K562 (cell line): ENCODE results near the gene TP53BP1. TPM values are rescaled to one million over a fixed set of nuclear protein-coding genes. Genes with fewer than 3 reads are reported as not detected.
A peak's percentile ranks its signal among the peaks of the same experiment; 100 is the strongest.

Experiments used
- ARHGAP35 ChIP-seq: fragments of 450-650 bp; IDR thresholded peaks from 2 replicates; pipeline ENCODE4 v1.6.1; 2018; ENCODE audit not compliant: partially characterized antibody
- BMI1 ChIP-seq: fragments of 150-350 bp; IDR thresholded peaks from 2 replicates; pipeline ENCODE4 v1.6.1; 2014; ENCODE audit warnings: low read length
- CAMTA2 ChIP-seq: fragments of 250-450 bp; sonication (Bioruptor Pico); conservative IDR thresholded peaks from 2 replicates; pipeline ENCODE4 v1.5.1; 2022
- FOXJ3 ChIP-seq: sonication (generic); formaldehyde crosslinking; IDR thresholded peaks from 2 replicates; pipeline ENCODE4 v1.4.0; 2020; ENCODE audit warnings: mild to moderate bottlenecking, missing genetic modification reagents
- HIVEP1 ChIP-seq: fragments of 250-450 bp; sonication (Bioruptor Pico); IDR thresholded peaks from 2 replicates; pipeline ENCODE4 v1.4.0; 2020; ENCODE audit warnings: mild to moderate bottlenecking
- HNRNPH1 ChIP-seq: fragments of 200-400 bp; formaldehyde crosslinking; optimal IDR thresholded peaks from 2 replicates; pipeline ENCODE3; 2017; ENCODE audit warnings: low read depth, mild to moderate bottlenecking, low read length, moderate library complexity
- HOXB6 ChIP-seq: fragments of 250-450 bp; sonication (Bioruptor Pico); IDR thresholded peaks from 2 replicates; pipeline ENCODE4 v1.5.1; 2022; ENCODE audit warnings: mild to moderate bottlenecking, borderline replicate concordance
- RBBP5 ChIP-seq: fragments of 200-600 bp; sonication (generic); IDR thresholded peaks from 2 replicates; pipeline ENCODE4 v1.6.1; 2012; ENCODE audit warnings: borderline replicate concordance, mild to moderate bottlenecking, low read length, control low read depth, inconsistent platforms; ENCODE audit not compliant: insufficient read depth, poor library complexity, severe bottlenecking
- RNF2 ChIP-seq: sonication (generic); IDR thresholded peaks from 2 replicates; pipeline ENCODE4 v1.6.1; 2016
- TFAM ChIP-seq: fragments of 250-450 bp; sonication (Bioruptor Pico); conservative IDR thresholded peaks from 2 replicates; pipeline ENCODE4 v1.5.0; 2021; ENCODE audit warnings: mild to moderate bottlenecking, moderate library complexity
- XRCC3 ChIP-seq: fragments of 450-650 bp; IDR thresholded peaks from 2 replicates; pipeline ENCODE4 v1.6.1; 2017; ENCODE audit warnings: mild to moderate bottlenecking, moderate library complexity
- ZC3H8 ChIP-seq: fragments of 450-650 bp; IDR thresholded peaks from 2 replicates; pipeline ENCODE4 v1.6.1; 2017
- ZNF133 ChIP-seq: fragments of 250-450 bp; sonication (Bioruptor Pico); IDR thresholded peaks from 2 replicates; pipeline ENCODE4 v1.4.0; 2020; ENCODE audit warnings: mild to moderate bottlenecking
- ZNF197 ChIP-seq: fragments of 200-800 bp; sonication (Bioruptor generic); IDR thresholded peaks from 2 replicates; pipeline ENCODE4 v1.6.1; 2016; ENCODE audit warnings: low read depth, missing genetic modification characterization, missing compliant biosample characterization
- ZNF561 ChIP-seq: fragments of 450-650 bp; formaldehyde crosslinking; conservative IDR thresholded peaks from 2 replicates; pipeline ENCODE4 v1.4.0; 2020; ENCODE audit warnings: mild to moderate bottlenecking, moderate library complexity
- ZNF699 ChIP-seq: fragments of 250-450 bp; sonication (Bioruptor Pico); IDR thresholded peaks from 2 replicates; pipeline ENCODE4 v1.8.0; 2021; ENCODE audit warnings: mild to moderate bottlenecking, moderate library complexity; ENCODE audit not compliant: insufficient replicate concordance
- ZNF780A ChIP-seq: fragments of 250-450 bp; sonication (Bioruptor Pico); IDR thresholded peaks from 2 replicates; pipeline ENCODE4 v1.5.0; 2021; ENCODE audit warnings: mild to moderate bottlenecking
- polyA plus RNA-seq, 8 experiments: library from polyadenylated mRNA; depleted of rRNA in 4 of 8; stranded (reverse) in 5 of 8; unstranded in 3 of 8; fragments of >200 nt; fragmentation: Nextera tagmentation in 2 of 8; fragmentation: Illumina TruSeq in 1 of 8; extraction: Ambion mirVana in 2 of 8; extraction: Trizol in 1 of 8; gene quantifications; 2 replicates each; pipeline versions ENCODE4 v1.2.1 to v1.2.3, GENCODE V29; 2011 to 2014; ENCODE audit warnings: inconsistent platforms in 1 of 8, missing spikeins in 1 of 8
- total RNA-seq, 7 experiments: library from RNA; depleted of rRNA in 6 of 7; stranded (reverse); fragments of >200 nt in 6 of 7; fragmentation: Illumina TruSeq in 2 of 7; extraction: Trizol in 2 of 7; gene quantifications; 2 replicates each; pipeline versions ENCODE4 v1.2.1 to v1.2.3, GENCODE V29; 2011 to 2021; ENCODE audit warnings: low replicate concordance in 1 of 7
- TF ChIP-seq, protein P1 (sequence below): fragments of 250-450 bp; sonication (Bioruptor Pico); IDR thresholded peaks from 2 replicates; pipeline ENCODE4 v1.5.0; 2021
- TF ChIP-seq, protein P2 (sequence below): sonication (generic); formaldehyde crosslinking; IDR thresholded peaks from 2 replicates; pipeline ENCODE4 v1.5.0; 2020; ENCODE audit warnings: missing genetic modification reagents
- TF ChIP-seq, protein P3 (sequence below): fragments of 450-650 bp; IDR thresholded peaks from 2 replicates; pipeline ENCODE4 v1.6.1; 2016; ENCODE audit warnings: missing biosample characterization, missing genetic modification characterization

TP53BP1 gene
- total and polyA plus RNA-seq, 9 of the 15 experiments (the other 6 are each of a cell fraction or from before 2014, with no cell fraction given), result 5.7 to 63.3 (median 30.9) TPM

DNA sequence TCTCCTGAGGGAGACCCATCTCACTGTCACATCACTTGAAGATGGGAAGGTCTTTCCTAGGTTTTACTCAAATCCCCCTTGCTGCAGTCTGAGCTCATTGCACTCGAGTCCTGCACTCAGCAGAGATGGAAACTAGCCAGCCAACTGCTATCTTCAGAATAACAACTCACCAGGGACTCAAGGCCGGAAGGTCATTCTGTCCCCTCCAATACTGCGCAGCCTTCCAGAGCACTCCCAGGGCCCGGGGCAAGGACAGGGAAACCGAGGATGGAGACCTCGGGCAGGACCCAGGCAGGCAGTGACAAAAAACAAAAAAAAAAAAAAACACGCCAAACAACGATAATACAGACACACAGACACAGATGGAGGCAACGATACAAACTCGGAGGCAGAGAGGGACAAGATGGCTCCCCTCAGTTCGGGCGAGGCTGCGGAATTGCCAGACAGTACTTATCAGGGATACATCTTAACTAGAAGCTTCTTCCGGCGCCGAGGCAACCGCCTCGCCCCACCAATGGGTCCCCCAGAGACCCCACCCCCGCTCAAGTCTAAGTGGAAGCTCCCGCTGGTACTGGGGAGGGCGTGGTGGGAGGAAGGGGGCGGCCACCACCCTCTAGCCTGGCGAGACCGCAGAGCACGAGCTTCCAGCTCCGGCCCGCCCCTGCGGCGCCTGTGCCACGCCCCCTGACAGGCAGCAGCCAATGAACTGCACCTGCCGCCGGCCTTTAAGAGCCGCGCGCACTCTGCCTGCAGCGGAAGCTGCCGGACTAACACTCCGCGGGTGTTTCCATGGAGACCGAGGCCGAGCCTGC, 17.4 kb upstream of the TP53BP1 start (continued):
- no peak for TF ChIP-seq HNRNPH1
- TF ChIP-seq CAMTA2 (CRISPR knock-in tag), result no peak
- TF ChIP-seq ARHGAP35, result no peak
- no peak for TF ChIP-seq HIVEP1
- no peak for TF ChIP-seq TFAM (CRISPR knock-in tag)
- no peak for TF ChIP-seq HOXB6
- TF ChIP-seq, protein P1, sequence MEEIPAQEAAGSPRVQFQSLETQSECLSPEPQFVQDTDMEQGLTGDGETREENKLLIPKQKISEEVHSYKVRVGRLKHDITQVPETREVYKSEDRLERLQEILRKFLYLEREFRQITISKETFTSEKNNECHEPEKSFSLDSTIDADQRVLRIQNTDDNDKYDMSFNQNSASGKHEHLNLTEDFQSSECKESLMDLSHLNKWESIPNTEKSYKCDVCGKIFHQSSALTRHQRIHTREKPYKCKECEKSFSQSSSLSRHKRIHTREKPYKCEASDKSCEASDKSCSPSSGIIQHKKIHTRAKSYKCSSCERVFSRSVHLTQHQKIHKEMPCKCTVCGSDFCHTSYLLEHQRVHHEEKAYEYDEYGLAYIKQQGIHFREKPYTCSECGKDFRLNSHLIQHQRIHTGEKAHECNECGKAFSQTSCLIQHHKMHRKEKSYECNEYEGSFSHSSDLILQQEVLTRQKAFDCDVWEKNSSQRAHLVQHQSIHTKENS (CRISPR knock-in tag), result no peak
- no peak for TF ChIP-seq ZC3H8
- no peak for TF ChIP-seq ZNF197 (CRISPR knock-in tag)
- TF ChIP-seq, protein P2, sequence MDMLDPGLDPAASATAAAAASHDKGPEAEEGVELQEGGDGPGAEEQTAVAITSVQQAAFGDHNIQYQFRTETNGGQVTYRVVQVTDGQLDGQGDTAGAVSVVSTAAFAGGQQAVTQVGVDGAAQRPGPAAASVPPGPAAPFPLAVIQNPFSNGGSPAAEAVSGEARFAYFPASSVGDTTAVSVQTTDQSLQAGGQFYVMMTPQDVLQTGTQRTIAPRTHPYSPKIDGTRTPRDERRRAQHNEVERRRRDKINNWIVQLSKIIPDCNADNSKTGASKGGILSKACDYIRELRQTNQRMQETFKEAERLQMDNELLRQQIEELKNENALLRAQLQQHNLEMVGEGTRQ (CRISPR knock-in tag), result no peak
- no peak for TF ChIP-seq ZNF133
- no peak for TF ChIP-seq ZNF699 (CRISPR knock-in tag)
- TF ChIP-seq FOXJ3 (CRISPR knock-in tag), result no peak
- no peak for TF ChIP-seq XRCC3
- TF ChIP-seq RNF2, result peak; percentile 78
- TF ChIP-seq, protein P3, sequence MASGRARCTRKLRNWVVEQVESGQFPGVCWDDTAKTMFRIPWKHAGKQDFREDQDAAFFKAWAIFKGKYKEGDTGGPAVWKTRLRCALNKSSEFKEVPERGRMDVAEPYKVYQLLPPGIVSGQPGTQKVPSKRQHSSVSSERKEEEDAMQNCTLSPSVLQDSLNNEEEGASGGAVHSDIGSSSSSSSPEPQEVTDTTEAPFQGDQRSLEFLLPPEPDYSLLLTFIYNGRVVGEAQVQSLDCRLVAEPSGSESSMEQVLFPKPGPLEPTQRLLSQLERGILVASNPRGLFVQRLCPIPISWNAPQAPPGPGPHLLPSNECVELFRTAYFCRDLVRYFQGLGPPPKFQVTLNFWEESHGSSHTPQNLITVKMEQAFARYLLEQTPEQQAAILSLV (tag), result no peak
- TF ChIP-seq ZNF780A (CRISPR knock-in tag), result no peak
- TF ChIP-seq BMI1, result peak; percentile 96; the same call in 1 of the 2 replicates
- TF ChIP-seq RBBP5, result peak; percentile 60
- no peak for TF ChIP-seq ZNF561
